GM21717 (cell line): ENCODE data around the gene HLA-DQB1.
A peak's percentile ranks its signal among the peaks of the same experiment; 100 is the strongest.
"Not testable (repeated sequence)": the region's sequence is repeated elsewhere in the genome, so short reads cannot be mapped to it uniquely, and the experiment has no call there.

Experiments used
- ATAC-seq: cut with Tn5 transposase; IDR thresholded peaks from one replicate; pipeline ENCODE4 v1.9.1; 2021; ENCODE audit warnings: mild to moderate bottlenecking, moderate library complexity; ENCODE audit not compliant: unreplicated experiment

HLA-DQB1 gene

DNA sequence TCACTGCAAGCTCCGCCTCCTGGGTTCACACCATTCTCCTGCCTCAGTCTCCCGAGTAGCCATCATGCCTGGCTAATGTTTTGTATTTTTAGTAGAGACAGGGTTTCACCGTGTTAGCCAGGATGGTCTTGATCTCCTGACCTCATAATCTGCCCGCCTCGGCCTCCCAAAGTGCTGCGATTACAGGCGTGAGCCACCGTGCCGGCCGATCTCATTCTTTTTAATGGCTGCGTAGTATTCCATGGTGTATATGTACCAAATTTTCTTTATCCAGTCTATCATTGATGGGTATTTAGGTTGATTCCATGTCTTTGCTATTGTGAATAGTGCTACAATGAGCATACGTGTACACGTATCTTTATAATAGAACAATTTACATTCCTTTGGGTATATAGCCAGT lies 36.7 kb downstream of the HLA-DQB1 start:
- not testable (repeated sequence) for ATAC-seq

DNA sequence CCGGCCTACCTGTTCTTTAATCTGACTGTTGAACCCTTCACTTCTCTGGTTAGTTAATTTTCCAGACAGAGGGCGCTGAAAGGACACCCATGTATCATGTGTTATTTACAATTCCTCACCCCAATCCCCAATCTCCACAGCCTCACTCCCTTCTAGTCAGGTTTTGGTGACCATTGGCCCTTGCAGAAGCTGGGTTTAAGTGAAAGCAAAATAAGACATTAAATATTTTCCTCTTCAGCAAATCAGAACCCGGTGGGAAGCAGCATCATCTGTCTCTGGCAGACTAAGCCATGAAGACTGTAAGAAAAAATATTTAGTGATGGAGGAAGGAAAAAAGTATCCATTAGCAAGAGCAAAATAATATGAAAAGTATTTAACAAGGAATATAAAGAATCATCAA lies 38.6 kb downstream of the HLA-DQB1 start:
- ATAC-seq: no peak

DNA sequence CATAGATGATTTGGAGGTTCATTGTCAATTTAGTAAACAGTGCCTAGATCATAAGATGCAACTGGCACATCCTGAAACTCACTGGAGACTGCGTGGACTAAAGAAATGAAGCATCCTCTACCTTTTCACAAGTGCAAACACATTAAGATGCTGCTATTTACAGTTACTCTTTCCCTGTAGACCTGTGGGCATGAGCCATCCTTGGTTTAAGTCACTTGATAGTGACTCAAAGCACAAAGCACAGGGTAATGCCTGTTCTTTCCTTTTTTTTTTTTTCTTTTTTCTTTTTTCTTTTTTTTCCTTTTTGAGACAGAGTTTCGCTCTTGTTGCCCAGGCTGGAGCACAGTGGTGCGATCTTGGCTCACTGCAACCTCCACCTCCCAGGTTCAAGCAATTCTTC lies 39.2 kb downstream of the HLA-DQB1 start:
- ATAC-seq: no peak

DNA sequence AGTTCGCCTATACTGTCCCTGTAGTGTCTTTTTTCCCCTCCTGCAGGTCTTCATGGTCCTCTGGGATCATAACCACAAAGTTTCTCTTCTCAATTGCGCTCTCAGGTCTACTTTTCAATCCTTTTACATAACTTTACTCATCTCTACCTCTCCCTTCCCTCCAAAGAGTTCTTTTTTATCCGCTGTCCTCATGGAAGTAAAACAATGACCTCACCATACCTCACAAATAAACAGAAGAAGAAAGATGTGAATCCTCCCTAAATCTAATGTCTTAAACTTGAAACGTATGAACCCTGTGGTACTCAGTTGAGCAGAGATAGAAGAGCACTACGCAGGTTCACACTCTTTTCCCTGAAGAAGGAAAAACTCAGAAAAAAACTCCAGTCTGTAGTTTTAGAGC lies 41.3 kb downstream of the HLA-DQB1 start:
- ATAC-seq: no peak

DNA sequence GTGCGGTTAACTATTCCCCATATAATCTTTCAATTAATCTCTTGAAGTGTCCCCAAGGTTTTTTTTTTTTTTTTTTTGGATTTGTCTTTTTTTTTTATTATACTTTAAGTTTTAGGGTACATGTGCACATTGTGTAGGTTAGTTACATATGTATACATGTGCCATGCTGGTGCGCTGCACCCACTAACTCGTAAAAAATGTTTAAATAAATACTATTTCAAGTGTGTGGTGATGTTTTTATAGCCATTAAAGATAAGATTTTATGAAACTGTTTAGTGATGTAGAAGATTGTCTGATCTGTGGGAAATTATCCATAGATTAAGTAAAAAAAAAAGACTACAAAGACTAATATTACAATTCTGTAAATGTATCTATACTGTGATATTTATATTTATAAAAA lies 41.9 kb downstream of the HLA-DQB1 start:
- ATAC-seq: no peak

DNA sequence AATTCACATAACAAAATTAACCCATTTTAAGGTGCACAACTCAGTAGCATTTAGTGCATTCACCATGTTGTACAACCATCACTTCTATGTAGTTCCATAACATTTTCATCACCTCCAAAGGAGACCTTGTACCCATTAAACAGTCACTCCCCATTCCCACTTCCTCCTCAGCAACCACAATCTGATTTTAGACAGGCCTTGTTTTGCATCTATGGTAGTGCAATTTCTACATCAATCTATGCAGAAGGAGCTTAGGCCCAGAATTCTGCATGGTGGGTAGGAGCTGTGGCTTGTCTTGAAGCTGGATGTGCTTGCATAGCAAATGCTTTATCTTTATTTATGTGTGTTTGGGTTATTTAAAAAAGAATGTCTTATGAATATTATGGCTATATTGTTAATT lies 42.8 kb downstream of the HLA-DQB1 start:
- ATAC-seq: no peak

DNA sequence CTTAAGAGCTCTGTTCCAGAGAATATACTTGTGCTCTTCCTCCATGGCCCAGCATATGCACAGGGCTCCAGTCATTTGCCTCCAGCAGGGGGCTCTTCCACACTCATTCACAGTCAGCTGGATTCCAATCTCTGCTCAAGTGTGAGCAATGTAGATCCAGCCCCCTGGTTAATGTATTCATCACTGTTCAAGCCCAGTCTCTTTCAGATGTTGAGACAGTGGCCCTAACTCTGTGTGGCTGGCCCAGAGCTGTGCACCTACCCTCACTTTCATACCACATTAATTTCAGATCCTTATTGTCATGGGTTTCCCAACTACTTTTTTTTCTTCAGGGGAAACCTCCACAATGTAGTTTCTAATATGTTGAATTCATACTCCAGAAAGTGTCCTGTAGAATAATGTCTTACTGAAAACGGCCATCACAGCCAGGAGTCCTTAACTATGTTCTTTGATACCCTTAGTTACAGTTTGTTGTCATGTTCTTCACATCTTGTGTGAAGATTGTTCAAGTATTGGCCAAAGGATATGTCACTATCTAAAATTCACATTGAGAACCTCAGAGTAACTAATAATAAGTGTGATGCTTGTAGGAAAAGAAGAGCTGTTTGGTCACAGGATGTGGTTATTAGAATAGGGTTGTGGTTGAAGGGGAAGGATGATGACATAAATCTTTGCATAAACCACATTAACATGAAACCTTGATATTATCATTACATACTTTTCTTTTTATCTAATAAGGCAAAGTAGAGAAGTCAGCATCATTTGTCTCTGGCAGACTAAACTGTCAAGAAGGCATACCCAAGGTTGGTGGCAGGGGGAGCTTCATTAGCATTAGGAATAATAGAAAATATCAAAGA lies 43.7 kb downstream of the HLA-DQB1 start:
- ATAC-seq: peak; percentile 65

DNA sequence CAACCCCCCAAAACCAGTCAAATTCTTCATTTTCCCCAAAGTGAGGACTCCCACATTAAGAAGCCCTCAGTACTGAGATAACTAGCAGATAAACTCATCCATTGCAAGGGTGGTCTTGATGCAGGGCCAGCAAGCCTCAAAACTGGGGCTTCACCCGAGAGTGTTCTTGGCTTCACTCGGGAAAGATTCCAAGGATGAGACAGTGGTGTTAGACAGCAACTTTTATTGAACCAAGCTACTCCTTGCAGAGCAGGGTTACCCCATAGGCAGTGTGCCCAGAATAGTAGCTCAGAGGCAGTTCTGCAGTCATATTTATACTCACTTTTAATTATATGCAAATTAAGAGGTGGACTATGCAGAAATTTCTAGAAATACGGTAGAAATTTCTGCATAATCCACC lies 45.1 kb downstream of the HLA-DQB1 start:
- ATAC-seq: no peak

DNA sequence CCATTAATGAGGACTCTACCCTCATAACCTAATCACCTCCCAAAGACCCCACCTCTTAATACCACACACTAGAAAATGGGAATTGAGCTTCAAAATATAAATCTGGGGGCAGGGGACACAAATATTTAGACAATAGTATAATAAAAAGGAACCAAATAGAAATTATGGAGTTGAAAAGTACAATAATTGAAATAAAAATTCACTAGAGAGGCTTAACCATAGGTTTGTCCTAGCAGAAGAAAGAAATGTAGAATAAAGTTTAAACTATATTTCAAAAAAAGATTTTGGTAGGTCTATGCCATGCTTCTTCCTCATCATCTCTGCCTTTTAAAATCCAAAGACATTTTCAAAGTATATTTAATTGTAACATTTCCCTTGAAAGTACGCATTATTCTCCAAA lies 48.7 kb downstream of the HLA-DQB1 start:
- ATAC-seq: no peak

DNA sequence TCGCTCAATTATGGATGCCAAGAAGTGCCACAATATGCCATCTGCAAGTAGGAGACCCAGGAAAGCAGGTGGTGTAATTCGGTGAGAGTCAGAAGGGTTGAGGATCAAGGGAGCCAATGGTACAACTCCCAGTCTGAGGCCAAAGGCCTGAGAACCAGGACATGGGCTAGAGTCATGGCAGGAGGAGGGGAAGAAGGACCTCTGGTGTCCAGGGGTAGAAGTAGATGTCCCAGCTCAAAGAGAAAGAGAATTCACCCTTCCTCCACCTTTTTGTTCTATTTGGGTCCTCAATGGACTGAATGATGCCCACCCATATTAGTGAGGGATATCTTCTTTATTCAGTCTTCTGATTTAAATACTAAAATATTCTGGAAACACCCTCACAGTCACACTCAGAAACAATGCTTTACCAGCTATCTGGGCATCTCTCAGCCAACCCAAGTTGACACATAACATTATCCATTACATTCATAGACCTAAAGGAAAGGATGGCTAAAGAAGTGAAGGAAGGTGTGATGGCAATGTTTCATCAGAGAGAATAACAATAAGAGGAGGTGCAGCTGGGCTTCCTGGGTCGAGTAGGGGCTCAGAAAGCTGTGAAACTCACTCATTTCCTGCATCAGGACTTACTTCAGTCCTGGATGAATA lies 50.4 kb downstream of the HLA-DQB1 start:
- ATAC-seq: no peak

DNA sequence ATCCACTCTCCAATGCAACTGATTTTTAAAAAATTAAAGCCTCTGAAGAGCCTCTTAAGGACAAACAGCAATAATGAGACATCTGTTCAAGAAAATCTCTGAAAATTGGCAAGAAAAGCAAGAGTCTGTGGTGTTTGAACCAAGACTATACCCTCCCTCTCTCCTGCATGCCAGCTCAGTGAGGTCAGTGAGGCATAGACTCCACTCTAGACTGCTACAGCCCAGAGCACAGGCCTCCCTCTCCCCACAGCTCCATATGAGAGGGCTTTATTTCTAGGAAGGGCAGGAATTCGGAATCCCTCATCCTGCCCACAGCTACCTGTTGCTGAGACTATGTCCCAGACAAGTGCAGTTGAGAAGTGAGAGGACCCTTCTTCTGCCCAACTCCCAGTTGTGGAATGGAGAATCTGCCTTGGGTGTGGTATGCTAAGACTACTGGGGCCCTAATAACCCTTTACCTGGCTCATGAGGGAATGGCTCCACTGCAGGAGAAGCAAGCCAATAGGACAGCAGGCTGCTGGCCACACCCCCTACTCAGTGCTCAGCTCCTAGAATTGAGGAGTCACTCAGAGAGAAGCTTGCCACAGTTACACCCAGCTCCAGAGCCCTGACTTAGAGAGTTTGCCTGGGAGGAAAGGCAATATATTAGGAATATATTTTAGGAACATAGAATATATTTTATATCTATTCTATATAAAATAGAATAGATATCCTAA lies 51.9 kb downstream of the HLA-DQB1 start:
- no peak for ATAC-seq

DNA sequence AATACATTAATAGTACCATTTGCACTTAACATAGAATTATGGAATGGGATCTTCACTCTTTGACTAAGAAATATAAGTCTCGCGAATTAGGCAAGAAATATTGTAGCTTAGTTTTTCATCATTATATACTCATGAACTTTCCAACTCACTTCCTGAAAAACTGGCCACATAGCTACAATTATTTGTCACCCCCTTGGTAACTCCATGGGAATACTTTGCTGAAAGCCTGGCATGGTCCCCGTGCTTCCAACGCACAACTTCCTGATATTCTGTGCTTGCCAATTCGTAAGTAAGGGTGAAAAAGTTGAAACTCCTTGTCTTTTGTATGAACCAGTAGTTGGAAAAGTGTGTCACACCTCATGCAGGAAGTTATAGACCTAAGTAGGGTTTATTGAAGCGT lies 53.0 kb downstream of the HLA-DQB1 start:
- ATAC-seq: no peak

DNA sequence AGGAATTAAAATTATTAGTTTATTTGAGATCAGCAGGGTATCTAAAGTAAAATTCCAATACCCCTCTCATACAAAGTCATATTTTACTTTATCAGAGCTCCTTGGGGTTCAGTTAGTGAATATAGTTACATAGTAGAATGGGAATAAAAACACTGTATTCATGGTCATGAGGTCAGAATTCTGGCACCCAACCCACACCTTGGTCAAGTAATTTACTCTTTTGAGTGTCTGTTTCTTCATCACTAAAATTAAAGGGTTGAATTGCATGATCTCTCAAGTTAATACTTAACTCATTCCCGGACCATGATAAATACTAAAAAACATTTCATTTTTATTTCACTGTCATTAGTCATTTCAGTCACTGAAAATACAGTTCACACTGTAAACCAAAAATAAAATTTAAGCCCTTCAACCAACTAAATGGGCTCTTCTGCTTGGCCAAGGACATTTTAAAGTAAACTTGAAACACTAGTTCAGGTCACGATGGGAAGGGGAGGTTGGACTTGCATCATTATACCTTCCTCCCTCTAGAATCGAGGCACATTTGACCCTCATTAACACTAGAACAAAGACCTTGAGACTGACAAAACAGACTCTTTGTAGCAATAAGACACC lies 55.7 kb downstream of the HLA-DQB1 start:
- no peak for ATAC-seq

DNA sequence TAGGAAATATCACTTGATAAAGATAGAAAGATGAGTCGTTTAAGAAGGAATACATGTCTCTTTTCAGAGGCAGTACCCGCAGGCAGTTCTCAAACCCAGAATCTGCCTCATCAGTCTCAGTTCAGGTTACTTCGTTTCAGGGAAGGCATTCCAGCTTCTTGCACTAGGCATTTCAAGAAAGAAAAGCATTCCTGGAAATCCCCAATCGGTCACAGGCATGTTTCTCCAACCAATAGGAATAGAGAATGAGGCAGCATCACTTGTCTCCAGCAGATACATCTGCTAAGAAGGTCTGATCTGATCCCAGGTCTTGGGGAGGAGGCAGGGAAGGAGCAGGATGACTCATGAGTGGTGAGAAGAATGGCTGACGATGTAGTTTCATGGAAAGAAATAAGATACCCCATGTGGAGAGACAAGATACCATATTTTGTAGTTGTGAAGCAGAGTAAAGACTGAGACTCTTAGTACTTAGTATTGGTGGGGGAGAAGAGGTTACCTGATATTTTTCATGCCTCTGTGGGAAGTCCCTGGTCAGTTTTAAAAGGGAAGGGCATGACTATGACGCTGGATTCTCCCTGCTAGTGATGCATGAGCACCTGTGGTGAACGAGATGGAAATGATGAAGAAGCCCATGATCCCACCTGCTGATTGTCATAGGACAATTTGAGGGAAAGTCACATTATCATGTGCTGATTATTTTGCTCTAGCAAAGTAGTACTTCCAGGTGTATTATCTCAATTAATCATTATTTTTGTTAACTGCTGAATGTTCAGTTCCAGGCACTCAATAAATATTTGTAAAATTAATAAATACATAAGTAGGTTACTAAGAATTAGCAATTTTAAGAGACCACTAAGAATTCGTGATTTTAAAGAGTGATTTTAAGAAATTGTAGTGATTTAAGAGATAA lies 56.5 kb downstream of the HLA-DQB1 start:
- ATAC-seq: peak; percentile 86
